ENCODE data around the gene RPTOR. TPM values are rescaled to one million over a fixed set of nuclear protein-coding genes. Genes with fewer than 3 reads are reported as not detected.

Gene RPTOR
- total RNA-seq, 2 experiments from 2014 or later, result 88.9 to 91.8 TPM

DNA sequence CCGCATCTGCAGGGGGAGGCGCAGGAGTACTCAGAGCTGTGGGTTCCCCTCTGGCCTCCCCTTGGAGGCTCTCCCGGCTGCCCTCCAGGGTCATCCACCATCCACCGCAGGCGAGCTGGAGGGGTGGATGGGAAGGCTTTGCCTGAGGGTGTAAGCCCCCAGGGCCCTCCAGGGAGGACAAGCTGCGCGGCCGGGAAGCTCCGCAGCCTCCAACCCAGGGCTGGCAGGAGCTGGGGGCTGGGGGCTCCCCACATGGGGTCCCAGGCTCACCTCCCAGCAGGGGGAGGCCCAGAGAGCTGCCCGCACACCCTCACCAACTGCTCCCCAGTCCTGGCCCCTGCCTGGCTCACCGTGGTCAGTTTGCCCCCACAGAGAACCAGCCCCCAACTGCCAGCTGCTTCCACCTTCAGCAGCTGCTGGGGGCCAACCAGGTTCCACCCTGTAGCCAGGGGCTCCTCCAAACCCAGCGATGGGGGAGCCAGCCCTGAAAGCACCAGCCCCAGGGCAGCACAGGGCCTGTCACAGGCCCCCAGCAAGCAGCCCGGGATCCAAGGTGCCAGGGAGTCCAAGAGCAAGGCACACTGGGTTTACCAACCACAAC is 427.2 kb downstream of the RPTOR start:
- H3K27ac Mint-ChIP-seq, result no peak overlapping the region
- ChIA-PET CTCF (interaction anchor here (0.6 kb wide), 1 partner anchor 41 kb away, joined by 3 read pairs; no protein-coding TSS in a partner anchor), POLR2A (no interaction called here)
- no peak for DNase-seq
- H3K27me3 Mint-ChIP-seq, result peaks cover 3% of the 10 kb centered on the region
- no peak overlapping the region for H3K4me3 Mint-ChIP-seq
- H3K36me3 Mint-ChIP-seq (ENCODE audit: low read depth), result no peaks in the 10 kb centered on the region
- peaks cover 7% of the 10 kb centered on the region for H3K4me1 Mint-ChIP-seq
- no peaks in the 10 kb centered on the region for H3K9me3 Mint-ChIP-seq

DNA sequence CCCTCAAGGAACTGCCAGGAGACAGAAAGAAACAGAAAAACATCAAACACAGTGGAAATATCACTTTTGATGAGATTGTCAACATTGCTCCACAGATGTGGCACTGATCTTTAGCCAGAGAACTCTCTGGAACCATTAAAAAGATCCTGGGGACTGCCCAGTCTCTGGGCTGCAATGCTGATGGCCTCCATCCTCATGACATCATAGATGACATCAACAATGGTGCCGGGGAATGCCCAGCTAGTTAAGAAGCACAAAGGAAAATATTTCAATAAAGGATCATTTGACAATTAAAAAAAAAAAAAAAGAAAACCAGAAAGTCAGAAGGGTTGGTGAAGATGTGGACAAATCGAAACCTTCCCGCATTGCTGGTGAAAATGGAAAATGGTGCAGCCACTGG is 432.1 kb downstream of the RPTOR start:
- Mint-ChIP-seq H3K27ac (no peak overlapping the region), H3K4me3 (no peak overlapping the region), H3K27me3 (peaks cover 9% of the 10 kb centered on the region), H3K36me3 (ENCODE audit: low read depth) (no peaks in the 10 kb centered on the region), H3K9me3 (no peaks in the 10 kb centered on the region), H3K4me1 (peaks cover 8% of the 10 kb centered on the region)
- CTCF ChIA-PET, result interaction anchor here (0.6 kb wide), 1 partner anchor 423 kb away, joined by 3 read pairs; no protein-coding TSS in a partner anchor
- no peak for DNase-seq
- POLR2A ChIA-PET, result no interaction called here

DNA sequence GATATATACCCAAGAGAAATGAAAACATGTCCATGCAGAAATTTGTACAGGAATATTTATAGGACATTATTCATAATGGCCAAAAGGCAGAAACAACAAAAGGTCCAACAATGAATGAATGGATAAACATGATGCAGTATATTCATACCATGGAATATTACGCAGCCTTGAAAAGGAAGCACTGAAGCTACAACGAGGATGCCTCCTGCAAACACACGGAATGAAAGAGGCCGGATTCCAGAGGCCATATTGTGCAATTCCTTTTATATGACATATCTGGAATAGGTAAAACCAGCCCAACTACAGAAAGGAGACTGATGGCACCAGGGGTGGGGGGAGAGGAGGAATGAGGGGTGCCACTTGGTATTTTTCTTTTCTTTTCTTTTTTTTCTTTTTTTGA is 432.5 kb downstream of the RPTOR start:
- POLR2A ChIA-PET, result no interaction called here
- Mint-ChIP-seq H3K27ac (no peak overlapping the region), H3K4me1 (peaks cover 8% of the 10 kb centered on the region), H3K36me3 (ENCODE audit: low read depth) (no peaks in the 10 kb centered on the region), H3K4me3 (no peak overlapping the region), H3K9me3 (no peaks in the 10 kb centered on the region), H3K27me3 (peaks cover 9% of the 10 kb centered on the region)
- DNase-seq, result no peak
- CTCF ChIA-PET, result no interaction called here

- ChIA-PET CTCF (interaction anchor here (1.5 kb wide), 1 partner anchor 552 kb away, joined by 4 read pairs; no protein-coding TSS in a partner anchor), POLR2A (interaction anchor here (1.0 kb wide), 1 partner anchor 8 kb away, joined by 3 read pairs; no protein-coding TSS in a partner anchor)
- no peaks in the 10 kb centered on the region for H3K36me3 Mint-ChIP-seq (ENCODE audit: low read depth)
- peaks cover 13% of the 10 kb centered on the region for H3K27me3 Mint-ChIP-seq
- H3K27ac Mint-ChIP-seq, result no peak overlapping the region
- no peak overlapping the region for H3K4me3 Mint-ChIP-seq
- H3K9me3 Mint-ChIP-seq, result no peaks in the 10 kb centered on the region
- DNase-seq, result no peak
- H3K4me1 Mint-ChIP-seq, result peaks cover 8% of the 10 kb centered on the region
Observed at GRCh38 chr17:80978499-80979497, 434.2 kb downstream of the RPTOR start.

DNA sequence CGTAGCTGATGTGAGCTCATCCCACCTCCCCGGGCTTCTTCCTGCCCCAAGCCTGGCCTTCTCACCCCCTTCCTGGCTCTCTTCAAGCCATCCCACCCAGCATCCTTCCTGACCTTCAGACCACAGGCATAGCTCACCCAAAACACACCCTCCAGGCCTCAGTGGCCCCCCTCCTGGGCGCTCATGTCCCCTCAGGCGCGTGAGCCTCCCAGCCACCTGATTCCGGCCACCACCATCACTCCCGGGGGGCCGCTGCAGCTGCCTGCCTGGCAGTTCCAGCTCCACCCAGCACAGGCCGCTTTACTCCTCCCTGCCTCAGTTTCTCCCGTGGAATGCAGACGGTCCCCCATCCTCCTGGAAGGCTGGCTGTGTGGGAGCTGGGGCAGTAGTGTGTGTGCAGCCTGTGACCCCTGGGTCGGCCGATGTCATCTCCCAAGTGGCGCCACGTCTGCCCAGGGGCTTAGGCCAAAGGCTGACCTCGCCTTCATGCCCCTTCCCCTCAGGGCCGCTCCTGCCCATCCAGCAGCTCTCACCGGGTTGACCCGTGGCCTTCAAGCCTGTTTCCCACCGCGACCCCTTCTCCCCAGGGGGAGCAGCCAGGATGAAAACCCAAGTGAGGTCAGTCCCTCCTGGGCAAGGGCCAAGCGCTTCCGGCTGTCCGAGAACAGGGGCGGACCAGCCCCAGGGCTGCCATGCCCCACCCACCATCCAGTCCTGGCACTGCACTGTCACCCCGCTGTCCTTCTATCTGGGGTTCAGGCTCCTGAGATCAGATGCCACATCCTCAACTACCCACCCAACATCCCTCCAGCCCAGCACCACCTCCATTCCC is 435.1 kb downstream of the RPTOR start:
- Mint-ChIP-seq H3K9me3 (no peaks in the 10 kb centered on the region), H3K4me1 (peaks cover 8% of the 10 kb centered on the region), H3K4me3 (no peak overlapping the region), H3K27me3 (peaks cover 10% of the 10 kb centered on the region), H3K36me3 (ENCODE audit: low read depth) (no peaks in the 10 kb centered on the region), H3K27ac (no peak overlapping the region)
- CTCF ChIA-PET, result interaction anchor here (1.5 kb wide), 1 partner anchor 553 kb away, joined by 4 read pairs; no protein-coding TSS in a partner anchor
- no peak for DNase-seq
- POLR2A ChIA-PET, result interaction anchor here (1.0 kb wide), 1 partner anchor 9 kb away, joined by 3 read pairs; no protein-coding TSS in a partner anchor

- Mint-ChIP-seq H3K9me3 (no peaks in the 10 kb centered on the region), H3K4me3 (no peak overlapping the region), H3K4me1 (peaks cover 8% of the 10 kb centered on the region), H3K27me3 (peaks cover 10% of the 10 kb centered on the region), H3K36me3 (ENCODE audit: low read depth) (no peaks in the 10 kb centered on the region), H3K27ac (no peak overlapping the region)
- ChIA-PET CTCF (interaction anchor here (1.5 to 3.3 kb wide), 2 partner anchors 553 kb away, joined by 4 to 16 read pairs; no protein-coding TSS in a partner anchor), POLR2A (no interaction called here)
- no peak for DNase-seq
Observed at GRCh38 chr17:80980397-80981061, 435.9 kb downstream of the RPTOR start.

DNA sequence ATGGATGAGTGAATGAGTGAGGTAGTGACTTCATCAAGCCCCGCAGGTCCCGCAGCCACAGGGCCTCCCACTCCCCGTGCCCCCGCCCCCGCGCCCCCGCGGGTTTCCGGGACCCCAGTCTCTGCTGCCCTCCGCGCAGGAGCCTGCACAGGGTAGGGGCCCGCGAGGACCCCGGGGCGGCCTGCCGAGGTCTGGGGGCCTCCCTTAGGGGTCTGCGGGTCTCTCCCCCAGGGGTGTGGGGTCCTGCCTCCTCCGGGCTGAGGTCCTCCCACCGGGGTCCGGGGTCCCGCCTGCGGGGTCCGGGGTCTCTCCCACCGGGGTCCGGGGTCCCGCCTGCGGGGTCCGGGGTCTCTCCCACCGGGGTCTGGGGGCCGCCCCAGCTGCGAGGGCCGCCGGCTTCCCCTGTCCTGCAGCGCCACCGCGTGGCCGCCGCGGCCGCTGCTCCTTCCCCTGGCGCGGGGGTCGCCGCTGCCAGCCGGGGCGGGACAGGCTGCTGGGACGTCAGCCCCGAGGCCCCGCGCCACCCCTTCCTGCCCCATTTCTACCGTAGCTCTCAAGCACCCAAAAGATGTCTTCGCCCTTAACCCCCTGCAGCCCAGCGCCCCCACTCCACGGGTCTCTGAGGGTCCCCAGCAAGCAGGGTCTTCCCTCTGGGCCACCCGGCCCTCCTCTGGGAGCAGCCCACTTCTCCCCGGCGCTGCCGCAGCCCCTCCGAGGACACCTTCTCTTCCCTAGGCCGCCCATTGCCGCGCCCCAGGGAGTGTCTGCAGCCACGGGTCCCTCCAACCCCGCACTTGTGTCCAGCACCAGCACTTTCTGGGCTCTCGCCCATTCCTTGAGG is 436.6 kb downstream of the RPTOR start:
- no peak overlapping the region for H3K27ac Mint-ChIP-seq
- CTCF ChIA-PET, result interaction anchor here (1.5 to 3.3 kb wide), 2 partner anchors 554 to 556 kb away, joined by 3 to 16 read pairs; no protein-coding TSS in a partner anchor
- peak; percentile 32 for DNase-seq
- H3K36me3 Mint-ChIP-seq (ENCODE audit: low read depth), result no peaks in the 10 kb centered on the region
- H3K4me3 Mint-ChIP-seq, result no peak overlapping the region
- no peaks in the 10 kb centered on the region for H3K9me3 Mint-ChIP-seq
- peaks cover 8% of the 10 kb centered on the region for H3K4me1 Mint-ChIP-seq
- POLR2A ChIA-PET, result interaction anchor here (0.6 kb wide), 1 partner anchor 90 kb away, joined by 3 read pairs; no protein-coding TSS in a partner anchor
- H3K27me3 Mint-ChIP-seq, result peaks cover 12% of the 10 kb centered on the region

DNA sequence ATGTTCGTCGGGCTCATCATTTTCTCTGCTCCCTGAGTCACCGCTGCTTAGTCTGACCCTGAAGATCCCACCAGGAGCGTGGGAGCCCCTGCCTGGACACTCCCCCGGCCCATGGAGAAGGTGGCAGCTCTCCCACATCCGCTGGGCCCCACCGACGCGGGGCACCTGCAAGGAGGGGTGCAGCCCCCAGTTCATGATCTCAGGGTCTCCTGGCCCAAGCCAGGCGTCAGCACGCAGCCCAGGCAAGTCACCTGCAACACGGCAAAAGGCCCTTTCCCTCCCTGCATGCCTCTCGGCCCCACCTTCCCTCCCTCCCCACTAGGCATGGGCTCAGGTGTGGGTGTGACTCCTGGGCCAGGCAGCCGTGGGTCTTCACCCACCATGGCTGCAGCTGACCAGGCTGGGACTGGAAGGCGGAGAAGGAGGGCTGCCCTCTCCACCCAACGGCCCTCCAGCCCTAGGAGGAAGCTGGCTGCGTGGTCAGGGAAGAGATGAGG is 437.3 kb downstream of the RPTOR start:
- Mint-ChIP-seq H3K4me1 (peaks cover 8% of the 10 kb centered on the region), H3K27me3 (peaks cover 12% of the 10 kb centered on the region), H3K36me3 (ENCODE audit: low read depth) (no peaks in the 10 kb centered on the region), H3K4me3 (no peak overlapping the region), H3K27ac (no peak overlapping the region), H3K9me3 (no peaks in the 10 kb centered on the region)
- CTCF ChIA-PET, result interaction anchor here (1.5 to 3.3 kb wide), 2 partner anchors 554 to 556 kb away, joined by 3 to 16 read pairs; no protein-coding TSS in a partner anchor
- DNase-seq, result no peak
- POLR2A ChIA-PET, result interaction anchor here (0.6 kb wide), 1 partner anchor 89 kb away, joined by 3 read pairs; no protein-coding TSS in a partner anchor

DNA sequence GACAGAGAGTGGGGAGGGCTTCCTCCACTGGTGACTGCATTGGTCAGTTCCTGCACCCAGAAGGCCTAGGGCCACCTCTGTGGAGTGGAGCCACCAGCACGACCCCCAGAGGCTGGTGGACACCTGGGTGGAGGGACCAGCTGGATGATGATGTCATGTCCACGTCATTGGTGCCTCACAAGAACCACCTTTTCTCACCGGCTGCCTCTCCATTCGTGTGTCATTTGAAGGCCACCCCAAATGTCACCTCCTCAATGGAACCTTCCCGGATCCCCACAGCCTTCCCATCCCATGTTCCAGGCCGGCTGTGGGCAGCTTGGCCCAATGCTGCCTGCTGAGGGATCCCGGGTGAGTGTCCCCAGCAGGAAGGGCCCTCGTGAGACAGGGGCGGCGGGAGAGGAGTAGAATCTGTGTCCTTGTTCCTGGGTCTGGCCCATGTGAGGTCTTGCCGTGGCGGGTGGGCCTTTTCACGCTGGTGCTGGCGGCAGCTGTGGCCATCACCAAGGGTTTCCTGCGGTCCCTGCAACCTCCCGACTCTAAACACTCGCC is 437.9 kb downstream of the RPTOR start:
- POLR2A ChIA-PET, result interaction anchor here (0.6 kb wide), 1 partner anchor 89 kb away, joined by 3 read pairs; no protein-coding TSS in a partner anchor
- no peak overlapping the region for H3K27ac Mint-ChIP-seq
- no peak overlapping the region for H3K4me3 Mint-ChIP-seq
- no peaks in the 10 kb centered on the region for H3K36me3 Mint-ChIP-seq (ENCODE audit: low read depth)
- peaks cover 12% of the 10 kb centered on the region for H3K27me3 Mint-ChIP-seq
- CTCF ChIA-PET, result interaction anchor here (1.5 to 3.3 kb wide), 2 partner anchors 555 to 557 kb away, joined by 3 to 16 read pairs; no protein-coding TSS in a partner anchor
- peaks cover 8% of the 10 kb centered on the region for H3K4me1 Mint-ChIP-seq
- no peaks in the 10 kb centered on the region for H3K9me3 Mint-ChIP-seq
- no peak for DNase-seq

DNA sequence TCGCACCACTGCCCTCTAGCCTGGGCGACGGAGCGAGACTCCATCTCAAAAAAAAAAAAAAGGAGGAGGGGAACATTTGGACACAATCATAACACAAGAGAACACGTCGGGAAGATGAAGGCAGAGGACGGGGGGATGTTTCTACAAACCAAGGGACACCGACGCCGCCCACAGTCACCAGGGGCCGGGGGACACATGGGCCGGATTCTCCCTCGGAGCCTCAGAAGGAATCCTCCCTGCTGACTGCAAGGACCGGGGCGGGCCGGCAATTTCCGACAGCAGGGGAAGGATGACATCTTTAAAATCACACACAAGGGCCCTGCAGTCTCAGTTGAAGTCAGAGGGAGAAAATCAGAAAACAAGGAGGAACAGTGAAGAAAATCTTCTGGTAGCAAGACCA is 438.9 kb downstream of the RPTOR start:
- Mint-ChIP-seq H3K4me3 (no peak overlapping the region), H3K4me1 (peaks cover 8% of the 10 kb centered on the region), H3K9me3 (no peaks in the 10 kb centered on the region), H3K27me3 (peaks cover 12% of the 10 kb centered on the region), H3K27ac (no peak overlapping the region), H3K36me3 (ENCODE audit: low read depth) (no peaks in the 10 kb centered on the region)
- POLR2A ChIA-PET, result no interaction called here
- CTCF ChIA-PET, result interaction anchor here (3.3 kb wide), 1 partner anchor 556 kb away, joined by 16 read pairs; no protein-coding TSS in a partner anchor
- no peak for DNase-seq

DNA sequence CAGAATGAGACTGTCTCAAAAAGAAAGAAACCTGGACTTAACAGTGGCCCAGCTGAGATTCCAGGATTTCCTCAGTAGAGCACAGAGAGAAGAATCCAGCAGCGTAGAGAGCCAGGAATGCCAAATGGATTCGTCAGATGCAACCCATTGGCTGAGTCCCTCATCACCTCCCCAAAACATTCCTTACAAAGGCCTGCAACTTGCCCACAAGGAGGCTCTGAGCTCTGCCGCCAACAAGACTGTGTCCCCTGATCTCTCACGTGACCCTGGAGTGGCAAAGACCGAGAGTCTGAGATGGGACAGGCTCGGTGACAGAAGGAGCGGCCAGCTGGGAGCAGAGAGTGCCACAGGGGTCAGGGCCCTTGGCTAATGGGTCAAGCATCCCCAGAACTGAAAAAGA is 440.1 kb downstream of the RPTOR start:
- H3K27ac Mint-ChIP-seq, result no peak overlapping the region
- H3K9me3 Mint-ChIP-seq, result no peaks in the 10 kb centered on the region
- H3K27me3 Mint-ChIP-seq, result peaks cover 15% of the 10 kb centered on the region
- ChIA-PET CTCF (interaction anchor here (1.0 kb wide), 1 partner anchor 559 kb away, joined by 3 read pairs; no protein-coding TSS in a partner anchor), POLR2A (interaction anchor here (1.0 kb wide), 1 partner anchor 530 kb away, joined by 4 read pairs; no protein-coding TSS in a partner anchor)
- no peak overlapping the region for H3K4me3 Mint-ChIP-seq
- no peak for DNase-seq
- no peaks in the 10 kb centered on the region for H3K36me3 Mint-ChIP-seq (ENCODE audit: low read depth)
- peaks cover 15% of the 10 kb centered on the region for H3K4me1 Mint-ChIP-seq

Measured in activated CD4-positive, alpha-beta memory T cell treated with anti-CD3 and anti-CD28 coated beads, Interleukin-2, amount 10 ng/mL, durations not matched to agents 7 days and 5 days (primary cell).